ENCODE data around the gene ARAP2.

DNA sequence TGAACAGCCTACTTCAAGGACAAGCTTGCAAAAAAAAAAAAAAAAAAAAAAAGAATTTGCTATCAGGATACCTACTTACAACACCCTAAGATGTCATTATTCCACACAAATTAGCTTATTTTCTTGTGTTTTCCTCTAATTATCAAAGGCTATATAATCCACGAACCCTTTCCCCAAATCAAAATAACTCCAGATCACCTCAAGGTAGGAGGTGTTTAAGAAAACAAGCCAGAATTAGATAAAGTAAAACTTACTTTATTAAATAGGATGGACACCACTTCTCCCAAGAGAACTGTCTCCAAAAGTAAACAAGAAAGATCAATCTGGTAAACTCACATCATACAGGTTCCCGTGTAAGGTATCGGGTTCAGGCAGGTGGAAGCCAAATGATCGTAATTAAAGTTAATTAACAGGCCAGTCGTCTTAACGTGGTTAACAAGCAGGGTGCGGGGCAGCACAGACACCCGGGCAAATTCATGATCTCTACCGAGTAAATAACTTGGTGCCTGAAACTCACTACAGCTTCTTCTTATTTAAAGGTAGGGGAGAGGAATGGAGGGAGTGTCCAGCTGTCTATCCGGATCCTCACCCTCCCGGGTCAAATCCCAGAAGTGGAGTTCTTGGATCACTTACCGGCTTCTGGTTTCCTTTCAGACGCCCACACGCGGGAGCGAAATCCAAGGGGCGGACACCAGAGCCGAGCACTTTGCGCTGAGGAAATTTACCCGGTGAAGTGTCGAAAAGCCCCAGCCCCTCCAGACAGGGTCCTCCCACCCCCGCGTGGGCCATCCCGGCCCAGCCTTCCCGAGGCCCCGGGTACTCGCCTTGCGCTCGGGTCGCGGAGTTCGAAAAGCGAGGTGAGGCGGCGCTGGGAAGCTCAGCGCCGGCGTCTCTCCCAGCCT is 708 bp downstream of the ARAP2 start:
- TF ChIP-seq POLR2A (IDR thresholded peaks at IDR 0.05; ENCODE audit: low read depth, low read length) (no peak), POLR2AphosphoS5 (IDR thresholded peaks at IDR 0.05; ENCODE audit: low read depth, low read length) (no peak)
